Measurements from ENCODE around the gene FIG4. TPM values are rescaled to one million over a fixed set of nuclear protein-coding genes. Genes with fewer than 3 reads are reported as not detected.
"Not testable (repeated sequence)": the region's sequence is repeated elsewhere in the genome, so short reads cannot be mapped to it uniquely, and the experiment has no call there.

FIG4 gene
- polyA plus RNA-seq, 1 donor from 2014 or later: 35.4 TPM

- Histone ChIP-seq H3K79me2 (replicated peaks; ENCODE audit: insufficient read depth, low read length) (no peaks in the 10 kb centered on the region), H3K9me2 (ENCODE audit: insufficient read depth, low read length) (no peaks in the 10 kb centered on the region), H4K20me1 (ENCODE audit: insufficient read depth) (no peaks in the 10 kb centered on the region), H3K4me3 (ENCODE audit: low read length) (no peak overlapping the region), H3K27ac (ENCODE audit: low read length) (no peak overlapping the region), H3K27me3 (ENCODE audit: insufficient read depth, low read depth, low read length) (no peaks in the 10 kb centered on the region), H3F3A (ENCODE audit: insufficient read depth, low read length, poor library complexity, severe bottlenecking) (no peaks in the 10 kb centered on the region), H3K9me3 (ENCODE audit: low read length) (no peaks in the 10 kb centered on the region), H3K9ac (ENCODE audit: low read length) (no peak overlapping the region), H3K4me2 (ENCODE audit: low read length) (no peak overlapping the region), H3K36me3 (ENCODE audit: insufficient read depth, low read length) (no peaks in the 10 kb centered on the region), H2AFZ (ENCODE audit: low read depth, low read length) (no peak overlapping the region)
- TF ChIP-seq EP300 (conservative IDR thresholded peaks at IDR 0.05; ENCODE audit: poor library complexity, severe bottlenecking) (no peak), TAF1 (IDR thresholded peaks at IDR 0.05; ENCODE audit: low read depth) (no peak), RAD21 (conservative IDR thresholded peaks at IDR 0.05) (no peak), SMC3 (conservative IDR thresholded peaks at IDR 0.05; ENCODE audit: poor library complexity) (no peak), POLR2AphosphoS5 (IDR thresholded peaks at IDR 0.05) (no peak), EZH2 (IDR thresholded peaks at IDR 0.05; ENCODE audit: borderline replicate concordance, insufficient read depth, low read length, poor library complexity, severe bottlenecking) (no peak), CTCF (IDR thresholded peaks at IDR 0.05; ENCODE audit: poor library complexity, severe bottlenecking) (no peak), MXI1 (conservative IDR thresholded peaks at IDR 0.05; ENCODE audit: poor library complexity, severe bottlenecking) (no peak)
- TF ChIP-seq, protein P1, sequence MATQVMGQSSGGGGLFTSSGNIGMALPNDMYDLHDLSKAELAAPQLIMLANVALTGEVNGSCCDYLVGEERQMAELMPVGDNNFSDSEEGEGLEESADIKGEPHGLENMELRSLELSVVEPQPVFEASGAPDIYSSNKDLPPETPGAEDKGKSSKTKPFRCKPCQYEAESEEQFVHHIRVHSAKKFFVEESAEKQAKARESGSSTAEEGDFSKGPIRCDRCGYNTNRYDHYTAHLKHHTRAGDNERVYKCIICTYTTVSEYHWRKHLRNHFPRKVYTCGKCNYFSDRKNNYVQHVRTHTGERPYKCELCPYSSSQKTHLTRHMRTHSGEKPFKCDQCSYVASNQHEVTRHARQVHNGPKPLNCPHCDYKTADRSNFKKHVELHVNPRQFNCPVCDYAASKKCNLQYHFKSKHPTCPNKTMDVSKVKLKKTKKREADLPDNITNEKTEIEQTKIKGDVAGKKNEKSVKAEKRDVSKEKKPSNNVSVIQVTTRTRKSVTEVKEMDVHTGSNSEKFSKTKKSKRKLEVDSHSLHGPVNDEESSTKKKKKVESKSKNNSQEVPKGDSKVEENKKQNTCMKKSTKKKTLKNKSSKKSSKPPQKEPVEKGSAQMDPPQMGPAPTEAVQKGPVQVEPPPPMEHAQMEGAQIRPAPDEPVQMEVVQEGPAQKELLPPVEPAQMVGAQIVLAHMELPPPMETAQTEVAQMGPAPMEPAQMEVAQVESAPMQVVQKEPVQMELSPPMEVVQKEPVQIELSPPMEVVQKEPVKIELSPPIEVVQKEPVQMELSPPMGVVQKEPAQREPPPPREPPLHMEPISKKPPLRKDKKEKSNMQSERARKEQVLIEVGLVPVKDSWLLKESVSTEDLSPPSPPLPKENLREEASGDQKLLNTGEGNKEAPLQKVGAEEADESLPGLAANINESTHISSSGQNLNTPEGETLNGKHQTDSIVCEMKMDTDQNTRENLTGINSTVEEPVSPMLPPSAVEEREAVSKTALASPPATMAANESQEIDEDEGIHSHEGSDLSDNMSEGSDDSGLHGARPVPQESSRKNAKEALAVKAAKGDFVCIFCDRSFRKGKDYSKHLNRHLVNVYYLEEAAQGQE (IDR thresholded peaks at IDR 0.05; ENCODE audit: borderline replicate concordance): no peak
Measured at GRCh38 chr6:109770779-109771178, 79.7 kb downstream of the FIG4 start.

- not testable (repeated sequence) for H4K20me1 ChIP-seq (ENCODE audit: insufficient read depth); H2AFZ ChIP-seq (ENCODE audit: low read depth, low read length); H3K27me3 ChIP-seq (ENCODE audit: insufficient read depth, low read depth, low read length); H3K9me3 ChIP-seq (ENCODE audit: low read length); H3K4me2 ChIP-seq (ENCODE audit: low read length); H3K79me2 ChIP-seq (replicated peaks; ENCODE audit: insufficient read depth, low read length); H3K4me3 ChIP-seq (ENCODE audit: low read length); H3F3A ChIP-seq (ENCODE audit: insufficient read depth, low read length, poor library complexity, severe bottlenecking); H3K36me3 ChIP-seq (ENCODE audit: insufficient read depth, low read length); H3K27ac ChIP-seq (ENCODE audit: low read length); H3K9ac ChIP-seq (ENCODE audit: low read length); H3K9me2 ChIP-seq (ENCODE audit: insufficient read depth, low read length)
Measured at GRCh38 chr6:109771939-109772755, 81.1 kb downstream of the FIG4 start.
